Stimulated activated CD4-positive, alpha-beta T cell treated with anti-CD3 and anti-CD28 coated beads, Interleukin-12 subunit alpha, Interleukin-12 subunit beta, amount 100 ng/mL, for 4 hours (primary cell): Measurements from ENCODE around the gene CHST10.
"Not testable (repeated sequence)": the region's sequence is repeated elsewhere in the genome, so short reads cannot be mapped to it uniquely, and the experiment has no call there.

Experiments
- DNase-seq: peaks from one replicate; pipeline ENCODE4 v3.0.0-alpha.2; 2020

The CHST10 gene, protein sequence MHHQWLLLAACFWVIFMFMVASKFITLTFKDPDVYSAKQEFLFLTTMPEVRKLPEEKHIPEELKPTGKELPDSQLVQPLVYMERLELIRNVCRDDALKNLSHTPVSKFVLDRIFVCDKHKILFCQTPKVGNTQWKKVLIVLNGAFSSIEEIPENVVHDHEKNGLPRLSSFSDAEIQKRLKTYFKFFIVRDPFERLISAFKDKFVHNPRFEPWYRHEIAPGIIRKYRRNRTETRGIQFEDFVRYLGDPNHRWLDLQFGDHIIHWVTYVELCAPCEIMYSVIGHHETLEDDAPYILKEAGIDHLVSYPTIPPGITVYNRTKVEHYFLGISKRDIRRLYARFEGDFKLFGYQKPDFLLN

DNA sequence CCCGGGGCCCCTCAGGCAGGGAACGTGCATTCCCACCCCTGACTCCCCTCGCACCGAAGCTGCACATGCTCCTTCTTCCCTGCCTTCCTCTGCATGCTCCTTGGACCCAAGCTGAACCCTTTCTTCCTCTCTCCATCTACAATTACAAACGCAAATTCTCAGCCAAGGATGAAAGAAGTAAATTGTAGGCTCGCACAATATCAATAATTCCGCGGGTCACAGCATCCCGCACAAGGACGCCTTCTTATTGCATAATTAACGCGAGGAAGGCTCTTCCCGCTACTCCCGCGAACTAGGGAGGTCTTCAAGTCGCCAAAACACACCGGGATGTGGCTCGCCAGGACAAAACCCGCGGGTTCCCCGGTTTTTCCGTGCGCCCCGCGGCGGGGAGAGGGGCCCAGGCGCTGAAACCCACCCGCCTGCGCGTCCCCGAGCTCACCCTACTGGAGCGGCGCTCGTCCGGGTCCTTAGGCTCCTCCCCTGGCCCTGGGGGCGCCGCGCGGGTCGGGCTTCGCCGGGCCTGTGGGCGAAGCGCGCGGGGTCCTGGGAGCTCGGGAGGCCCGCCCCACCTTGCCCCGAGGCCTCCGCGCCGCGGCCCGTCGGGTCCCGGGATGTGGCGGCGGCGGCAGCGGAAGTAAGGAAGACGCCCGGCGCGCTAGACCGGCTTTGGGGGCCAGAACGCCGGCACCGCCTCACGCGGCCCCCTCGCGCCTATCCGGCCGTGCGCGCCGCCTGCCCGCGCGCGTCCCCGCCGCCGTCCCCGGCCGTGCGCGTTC lies at the start of gene CHST10:
TSS of gene CHST10 (minus strand) at position 734 of the 776 bp plus-strand sequence. CDS start 10,993 bp downstream, outside the sequence.
- DNase-seq, result peak; percentile 62

DNA sequence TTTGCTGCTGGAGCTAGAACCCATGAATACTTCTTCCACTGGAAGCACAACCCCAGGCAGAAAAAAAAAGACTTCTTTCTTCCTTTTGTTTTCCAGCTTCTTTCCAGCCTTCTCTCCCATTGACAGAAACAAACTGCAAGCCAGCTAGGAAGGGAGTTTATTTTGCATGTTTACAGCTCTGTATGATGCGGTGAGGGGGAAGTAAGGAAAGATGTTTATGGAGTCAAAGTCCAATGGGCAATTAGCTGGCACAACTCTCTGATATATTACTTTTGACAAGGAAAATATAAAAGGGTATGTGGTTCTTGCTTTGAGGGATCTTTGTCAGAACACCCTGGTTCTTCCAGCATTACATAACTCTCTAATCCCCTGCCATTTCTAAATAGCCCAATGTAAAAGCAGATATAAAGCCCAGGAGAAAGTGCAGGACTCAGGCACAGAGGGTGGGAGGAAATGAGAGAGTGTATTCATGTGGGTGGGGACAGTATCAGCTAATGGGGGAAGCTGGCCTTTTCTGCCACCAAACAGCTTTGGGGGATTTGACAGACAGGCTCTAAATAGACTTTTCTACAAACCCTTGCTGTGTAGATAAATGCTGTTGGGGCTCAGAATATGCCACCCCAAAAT lies 43.5 kb upstream of the CHST10 start:
- DNase-seq, result no peak

DNA sequence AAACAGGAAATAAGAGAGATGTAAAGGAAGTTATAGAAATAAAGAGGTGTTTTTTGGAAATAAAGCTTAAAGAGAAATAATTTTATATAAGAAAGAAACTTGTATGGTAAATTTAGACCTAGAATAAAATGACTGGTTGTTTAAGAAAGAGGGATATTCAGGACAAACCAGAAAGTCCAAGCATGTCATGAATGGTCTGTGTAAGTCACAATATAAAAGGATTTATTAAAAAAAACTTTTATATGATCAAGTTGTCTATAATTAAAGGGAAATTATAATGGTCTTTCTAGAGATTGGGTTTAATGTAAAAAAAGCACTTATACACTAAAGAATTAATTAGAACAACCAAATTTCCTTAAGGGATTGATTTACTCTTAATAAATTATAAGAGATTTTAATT lies 38.9 kb upstream of the CHST10 start:
- DNase-seq, result not testable (repeated sequence)

DNA sequence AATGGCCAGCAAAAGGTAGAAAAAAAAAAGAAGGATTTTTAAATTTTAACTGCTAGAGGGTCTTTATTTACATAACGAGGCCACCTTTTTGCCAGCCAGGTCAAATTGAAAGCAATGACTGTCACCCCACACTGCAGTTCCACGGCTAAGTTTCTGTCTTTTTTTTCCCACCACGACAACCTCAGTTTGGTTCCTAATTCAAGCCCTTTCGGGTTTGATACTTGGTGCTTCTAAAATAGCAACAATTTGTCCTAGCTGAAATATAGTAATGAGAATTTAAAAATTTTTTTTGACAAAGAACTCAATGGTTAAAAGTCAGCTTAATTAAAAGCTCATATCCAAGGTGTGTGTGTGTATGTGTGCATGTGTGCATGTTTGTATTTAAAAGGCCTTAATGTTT lies 36.4 kb upstream of the CHST10 start:
- DNase-seq, result no peak

DNA sequence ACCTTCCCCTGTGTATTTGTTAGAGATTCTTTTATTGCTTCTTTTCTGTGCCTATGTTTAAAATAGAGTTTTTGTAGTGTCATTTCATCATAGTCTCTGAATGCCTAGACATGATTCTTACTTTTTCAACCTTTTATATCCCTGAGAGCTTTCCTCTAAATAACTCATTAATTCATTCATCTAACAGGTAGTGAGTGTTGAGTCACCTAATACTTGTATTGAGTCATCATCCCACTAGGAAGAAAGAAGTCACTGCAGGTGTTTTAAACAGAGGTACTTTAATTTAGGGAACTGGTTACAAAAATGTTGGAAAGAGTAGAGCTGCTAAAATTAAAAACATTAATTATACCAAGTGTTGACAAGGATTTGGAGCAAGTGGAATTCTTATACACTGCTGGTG lies 34.3 kb upstream of the CHST10 start:
- DNase-seq, result no peak

DNA sequence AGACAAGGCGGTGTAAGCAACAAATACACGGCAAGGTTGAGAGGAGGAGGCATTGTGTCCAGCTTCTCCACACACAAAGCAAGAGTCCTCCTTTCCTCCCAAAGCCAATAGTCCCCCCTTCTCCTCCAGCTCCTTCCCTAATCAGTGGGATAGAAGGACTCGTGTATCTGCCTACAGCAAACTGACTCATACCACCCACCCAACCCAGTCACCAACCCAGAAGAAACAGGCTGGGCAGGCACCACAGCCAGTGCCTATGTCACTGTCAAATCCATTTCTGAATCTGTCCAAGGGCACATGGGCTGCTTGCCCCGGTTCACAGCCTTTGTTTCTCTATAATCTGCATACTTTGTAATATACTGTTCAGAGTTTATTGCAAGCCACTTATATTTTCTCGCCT lies 33.6 kb upstream of the CHST10 start:
- no peak for DNase-seq

DNA sequence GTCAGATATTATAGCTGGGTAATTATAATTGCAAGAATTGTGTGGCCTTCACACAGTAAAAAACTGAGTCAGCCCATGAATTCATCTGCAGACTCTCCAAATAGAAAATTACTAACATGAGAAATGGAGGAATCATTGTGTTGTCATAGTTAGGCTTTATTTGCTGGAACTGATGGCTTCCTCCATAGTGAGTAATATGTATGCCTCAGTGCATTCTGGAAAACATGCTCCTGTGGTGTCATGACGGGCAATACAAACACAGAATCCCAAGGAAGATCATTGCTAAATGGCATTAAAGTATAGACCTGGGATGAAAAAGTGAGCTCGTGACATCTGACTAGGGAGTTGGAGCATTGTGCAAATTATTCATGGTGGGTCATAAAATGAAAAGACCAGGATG lies 29.2 kb upstream of the CHST10 start:
- DNase-seq, result no peak

DNA sequence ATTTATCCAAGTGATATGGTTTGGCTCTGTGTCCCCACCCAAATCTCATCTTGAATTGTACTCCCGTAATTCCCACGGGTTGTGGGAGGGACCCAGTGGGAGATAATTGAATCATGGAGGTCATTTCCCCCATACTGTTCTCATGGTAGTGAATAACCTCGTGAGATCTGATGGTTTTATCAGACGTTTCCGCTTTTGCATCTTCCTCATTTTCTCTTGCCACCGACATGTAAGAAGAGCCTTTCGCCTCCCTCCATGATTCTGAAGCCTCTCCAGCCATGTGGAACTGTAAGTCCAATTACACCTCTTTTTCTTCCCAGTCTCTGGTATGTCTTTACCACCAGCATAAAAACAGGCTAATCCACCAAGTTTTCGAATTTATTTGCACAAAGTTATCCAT lies 20.3 kb upstream of the CHST10 start:
- no peak for DNase-seq

DNA sequence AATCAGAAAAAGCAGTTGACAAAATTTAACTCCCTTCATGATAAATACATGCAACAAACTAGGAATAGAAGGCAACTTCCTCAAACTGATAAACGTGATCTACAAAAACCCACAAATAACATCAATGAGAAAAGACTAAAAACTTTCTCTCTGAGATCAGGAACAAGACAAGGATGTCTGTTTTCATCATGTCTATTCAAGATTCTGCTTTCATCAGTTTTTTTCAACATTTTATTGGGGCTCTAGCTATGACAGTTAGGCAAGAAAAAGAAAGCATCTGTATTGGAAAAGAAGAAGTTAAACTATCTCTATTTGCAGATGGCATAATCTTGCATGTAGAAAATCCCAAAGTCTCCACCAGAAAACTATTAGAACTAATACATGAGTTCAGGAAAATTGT lies 12.3 kb upstream of the CHST10 start:
- DNase-seq, result no peak

DNA sequence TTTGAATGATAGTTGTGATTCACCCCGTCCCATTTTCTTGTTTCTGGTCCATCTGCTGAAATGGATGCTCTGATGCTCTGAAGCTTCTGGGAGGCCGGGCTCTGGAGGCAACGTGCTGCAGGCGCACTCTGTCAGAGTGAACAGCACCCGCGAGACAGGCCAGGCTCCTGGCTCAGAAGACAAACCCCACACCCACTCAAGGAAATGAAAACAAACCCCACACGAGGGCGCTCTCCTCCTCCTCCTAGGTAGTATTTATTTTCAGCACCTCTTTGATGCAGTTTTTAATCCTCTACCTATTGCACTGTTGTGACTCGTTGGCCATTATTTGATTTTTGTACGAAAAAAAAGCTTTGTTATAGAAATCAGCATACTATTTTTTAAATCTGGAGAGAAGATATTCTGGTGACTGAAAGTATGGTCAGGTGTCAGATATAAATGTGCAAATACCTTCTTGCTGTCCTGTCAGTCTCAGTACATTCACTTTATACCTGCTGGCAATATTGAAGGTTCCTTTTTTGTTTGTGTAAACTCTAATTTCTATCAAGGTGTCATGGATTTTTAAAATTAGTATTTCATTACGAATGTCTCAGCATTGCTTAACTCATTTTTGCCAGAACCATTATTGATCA lies 10.3 kb upstream of the CHST10 start:
- DNase-seq, result peak; percentile 62

DNA sequence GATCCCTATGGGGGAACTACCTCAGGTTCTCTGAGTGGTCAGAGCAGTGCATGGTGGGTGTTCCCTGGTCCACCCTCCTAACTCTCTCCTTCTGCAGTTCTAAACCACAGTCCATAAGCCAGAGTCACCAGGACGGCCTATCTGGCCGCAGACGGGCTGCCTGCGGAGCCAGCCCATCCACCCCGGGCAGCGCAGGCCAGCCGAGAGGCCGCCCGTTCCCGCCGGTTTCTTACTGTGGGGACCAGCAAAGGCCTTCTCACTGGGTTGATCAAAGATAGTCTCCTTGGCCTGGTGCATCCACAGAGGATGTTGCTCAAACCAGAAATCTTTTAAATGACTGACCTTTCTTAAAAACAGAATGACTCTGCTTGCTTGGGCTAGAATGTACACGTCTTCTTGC lies 9.6 kb upstream of the CHST10 start:
- no peak for DNase-seq

DNA sequence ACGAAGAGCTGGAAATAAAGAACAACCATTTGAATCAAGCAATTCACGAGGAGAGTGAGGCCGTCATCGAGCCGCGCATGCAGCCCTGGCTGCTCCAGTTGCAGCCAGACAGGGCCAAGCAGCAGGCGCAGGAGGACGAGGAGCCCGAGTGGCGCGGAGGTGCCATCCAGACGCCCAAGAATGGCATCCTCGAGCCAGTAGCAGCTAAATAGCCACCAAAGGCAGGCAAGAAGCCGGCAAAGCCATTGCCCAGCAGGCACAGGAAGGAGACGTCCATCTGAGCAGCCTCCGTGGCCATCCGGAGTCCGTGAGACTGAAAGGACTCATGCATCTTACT lies 8.9 kb upstream of the CHST10 start:
- DNase-seq, result no peak

DNA sequence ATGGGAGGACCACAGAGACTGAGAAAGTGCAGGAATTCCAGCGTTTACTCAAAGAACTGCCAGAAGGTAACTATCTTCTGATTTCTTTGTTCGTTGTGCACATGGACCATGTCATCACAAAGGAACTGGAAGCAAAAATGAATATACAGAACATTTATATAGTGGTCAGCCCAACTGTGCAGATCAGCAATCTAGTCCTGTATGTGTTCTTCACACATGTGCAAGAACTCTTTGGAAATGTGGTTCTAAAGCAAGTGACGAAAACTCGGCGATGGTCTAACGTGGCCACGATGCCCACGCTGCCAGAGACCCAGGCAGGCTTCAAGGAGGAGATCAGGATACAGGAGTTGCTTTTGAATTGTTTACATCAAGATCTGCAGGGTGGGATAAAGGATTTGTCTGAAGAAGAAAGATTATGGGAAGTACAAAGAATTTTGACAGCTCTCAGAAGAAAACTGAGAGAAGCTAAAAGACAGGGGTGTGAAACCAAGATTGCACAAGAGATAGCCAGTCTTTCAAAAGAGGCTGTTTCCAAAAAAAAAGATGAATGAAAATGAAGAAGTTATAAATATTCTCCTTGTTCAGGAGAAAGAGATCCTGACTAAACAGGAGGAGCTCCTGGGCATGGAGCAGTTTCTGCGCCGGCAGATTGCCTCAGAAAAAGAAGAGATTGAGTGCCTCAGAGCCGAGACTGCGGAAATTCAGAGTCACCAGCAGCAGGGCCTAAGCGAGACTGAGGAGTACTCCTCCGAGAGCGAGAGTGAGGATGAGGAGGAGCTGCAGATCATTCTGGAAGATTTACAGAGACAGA lies 8.3 kb upstream of the CHST10 start:
- no peak for DNase-seq

DNA sequence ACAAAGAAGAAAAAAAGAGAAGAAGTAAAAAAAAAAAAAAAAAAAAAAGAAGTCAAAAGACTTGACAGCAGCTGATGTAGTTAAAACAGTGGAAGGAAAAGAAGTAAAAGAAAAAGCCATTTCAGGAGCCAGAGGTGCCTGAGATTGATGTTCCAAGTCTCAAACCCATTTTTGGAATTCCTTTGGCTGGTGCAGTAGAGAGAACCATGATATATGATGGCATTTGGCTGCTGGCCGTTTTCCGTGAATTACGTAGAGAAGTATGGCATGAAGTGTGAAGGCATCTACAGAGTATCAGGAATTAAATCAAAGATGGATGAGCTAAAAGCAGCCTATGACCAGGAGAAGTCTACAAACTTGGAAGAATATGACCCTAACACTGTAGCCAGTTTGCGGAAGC lies 7.6 kb upstream of the CHST10 start:
- no peak for DNase-seq

DNA sequence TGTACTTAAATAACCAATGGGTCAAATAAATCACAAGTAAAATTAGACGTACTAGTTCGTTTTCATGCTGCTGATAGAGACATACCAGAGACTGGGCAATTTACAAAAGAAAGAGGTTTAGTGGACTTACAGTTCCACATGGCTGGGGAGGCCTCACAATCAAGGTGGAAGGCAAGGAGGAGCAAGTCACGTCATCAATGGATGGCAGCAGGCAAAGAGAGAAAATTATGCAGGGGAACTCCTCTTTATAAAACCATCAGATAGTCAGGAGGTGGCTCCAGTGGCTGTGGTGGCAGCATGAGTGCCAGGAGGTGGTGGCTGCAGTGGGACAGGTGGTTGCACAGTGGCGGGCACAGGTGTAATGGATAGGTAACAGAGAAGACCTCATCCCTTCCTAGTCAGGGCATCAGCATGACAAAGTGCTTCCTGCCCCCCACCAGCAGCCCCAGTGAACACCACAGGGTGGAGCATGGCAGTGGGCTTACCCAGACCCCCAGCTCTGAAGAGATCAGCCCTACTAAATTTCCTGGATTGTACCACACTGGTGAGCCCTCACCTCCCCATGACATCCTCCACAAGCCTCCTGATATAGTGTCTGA lies 6.9 kb upstream of the CHST10 start:
- no peak for DNase-seq

DNA sequence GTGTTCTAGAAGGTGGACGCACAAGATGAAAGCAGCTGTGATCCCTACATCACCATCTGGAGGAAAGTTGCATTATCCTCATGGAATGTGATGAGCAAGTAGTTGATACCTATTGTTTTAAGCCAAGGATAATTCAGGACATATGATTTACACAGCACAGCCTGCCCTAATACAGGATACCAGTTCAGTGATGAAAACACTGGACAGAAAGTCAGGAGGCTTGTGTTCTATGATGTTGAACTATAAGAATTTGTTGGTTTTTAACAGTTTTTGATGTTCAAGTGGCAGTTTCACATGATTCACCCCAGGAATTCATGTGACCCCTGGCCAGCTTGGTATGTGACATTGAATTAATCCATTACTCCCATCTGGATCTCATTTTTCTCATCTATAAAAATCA lies 6.2 kb upstream of the CHST10 start:
- no peak for DNase-seq

DNA sequence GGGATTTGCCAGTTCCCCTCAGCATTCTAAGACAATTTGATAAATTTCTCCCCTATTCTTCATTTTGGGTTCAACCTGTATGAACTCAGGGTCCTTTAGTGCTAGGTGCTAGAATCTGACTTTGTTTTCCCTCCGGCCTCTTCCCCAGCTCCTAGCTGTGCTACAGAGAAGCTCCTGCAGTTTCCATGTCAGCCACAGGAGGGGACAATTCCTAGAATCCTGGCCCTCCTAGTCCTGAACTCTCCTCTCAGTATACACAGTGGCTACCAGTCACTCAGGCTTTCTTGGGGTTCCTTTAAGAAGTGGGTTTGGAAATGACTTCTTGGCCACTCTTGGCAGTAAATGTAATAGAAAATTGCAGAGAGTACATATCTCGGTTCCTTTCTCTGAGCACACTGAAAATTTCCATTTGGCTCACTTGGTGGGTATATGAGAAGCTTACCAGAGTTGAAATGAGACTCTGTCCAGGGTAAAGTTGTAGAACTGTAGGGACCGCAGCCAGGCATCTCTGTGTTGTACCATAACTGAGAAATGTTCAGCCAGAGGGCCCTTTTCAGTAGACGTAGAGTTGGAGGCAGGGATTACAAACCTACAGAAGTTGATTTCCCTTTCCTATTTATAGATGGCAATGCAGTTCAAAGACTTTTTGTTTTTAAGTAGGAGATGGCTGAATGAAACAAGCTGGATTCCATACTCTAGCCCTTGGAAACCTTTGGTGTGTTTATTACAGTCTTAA lies 5.0 kb upstream of the CHST10 start:
- no peak for DNase-seq

DNA sequence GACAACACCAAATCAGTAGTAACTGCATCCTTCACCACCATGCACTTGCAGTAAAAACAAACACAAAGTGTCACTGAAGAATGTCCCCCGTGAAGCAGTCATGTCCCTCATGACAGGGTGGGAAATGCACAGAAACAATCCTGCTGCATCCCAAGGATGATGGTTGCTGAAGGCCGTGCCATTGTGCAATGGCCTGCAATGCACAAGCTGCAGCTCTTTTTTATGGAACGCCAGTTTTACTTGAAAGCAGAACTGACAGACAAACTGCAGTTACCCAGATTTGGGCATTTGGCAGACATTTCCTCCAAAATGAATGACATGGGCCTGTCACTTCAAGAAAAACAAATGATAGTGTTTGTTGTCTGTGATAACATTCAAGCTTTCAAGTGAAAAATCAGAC lies 2.4 kb upstream of the CHST10 start:
- DNase-seq, result no peak

DNA sequence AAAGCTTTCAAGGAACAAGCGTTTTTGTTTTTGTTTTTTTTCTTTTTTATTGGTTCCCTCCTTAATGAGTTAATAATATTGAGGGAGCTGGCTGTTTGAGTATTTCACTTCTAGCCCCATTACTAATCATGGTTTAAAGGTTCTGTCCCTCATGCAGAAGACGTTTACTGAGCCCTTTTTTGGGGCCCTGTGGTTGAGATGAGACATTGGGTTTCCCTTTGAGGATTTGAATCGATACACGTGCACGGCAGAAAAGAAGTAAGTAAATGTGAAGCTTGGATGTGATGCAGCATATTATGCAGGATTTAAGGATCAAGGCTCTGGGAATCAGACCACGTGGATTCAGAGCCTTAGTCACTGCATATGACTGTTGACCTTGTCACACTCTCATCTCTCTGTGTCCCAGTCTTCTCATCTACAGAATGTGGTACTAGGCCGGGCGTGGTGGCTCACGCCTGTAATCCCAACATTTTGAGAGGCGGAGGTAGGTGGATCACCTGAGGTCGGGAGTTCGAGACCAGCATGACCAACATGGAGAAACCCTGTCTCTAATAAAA lies 1.0 kb upstream of the CHST10 start:
- no peak for DNase-seq

DNA sequence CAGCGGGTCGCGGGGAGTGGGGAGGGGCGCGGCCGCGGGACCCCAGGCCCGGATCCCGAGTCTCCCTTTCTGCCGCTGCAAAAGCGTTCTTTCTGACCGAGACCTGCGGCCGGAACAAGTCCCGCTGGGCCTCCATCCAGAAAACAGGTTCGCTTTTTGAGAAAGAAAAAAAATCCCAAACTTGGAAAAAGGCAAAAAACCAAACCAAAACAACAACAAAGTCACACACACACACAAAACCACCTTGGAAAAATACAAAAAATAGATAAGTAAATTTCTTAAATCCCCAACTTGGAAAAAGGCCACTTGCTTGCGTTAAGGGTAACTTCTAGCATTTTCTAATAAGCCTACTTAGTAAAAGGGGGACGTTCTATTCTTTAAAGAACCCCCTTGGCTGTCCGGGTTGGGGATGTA lies 250 bp upstream of the CHST10 start:
- DNase-seq, result no peak

DNA sequence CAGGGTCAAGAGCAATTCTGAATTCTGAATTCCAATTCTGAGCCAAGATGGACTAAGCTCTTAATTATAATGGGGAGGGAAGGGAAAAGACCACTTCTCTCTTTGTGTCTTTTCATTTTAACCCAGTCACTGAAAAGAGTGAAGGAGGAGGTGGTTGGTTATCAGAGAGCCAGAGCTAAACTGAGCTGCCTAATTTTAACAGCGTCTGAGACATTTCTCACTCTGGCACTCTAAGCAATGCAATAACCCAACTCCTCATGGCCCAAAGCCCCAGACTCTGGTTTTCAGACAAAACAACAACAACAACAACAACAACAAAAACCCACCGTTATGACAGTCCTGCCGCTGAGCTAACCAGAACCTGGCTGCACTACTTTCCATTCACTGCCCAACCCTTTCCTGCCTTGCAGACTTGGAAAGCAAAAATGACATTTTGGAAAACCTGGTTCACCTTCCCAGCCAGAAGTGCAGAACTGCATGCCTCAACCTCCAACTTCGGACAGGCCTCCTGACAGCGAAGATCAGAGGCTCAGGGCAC lies 1.0 kb downstream of the CHST10 start:
- DNase-seq, result no peak
